Measurements from ENCODE around the gene PDLIM4.

PDLIM4 gene

DNA sequence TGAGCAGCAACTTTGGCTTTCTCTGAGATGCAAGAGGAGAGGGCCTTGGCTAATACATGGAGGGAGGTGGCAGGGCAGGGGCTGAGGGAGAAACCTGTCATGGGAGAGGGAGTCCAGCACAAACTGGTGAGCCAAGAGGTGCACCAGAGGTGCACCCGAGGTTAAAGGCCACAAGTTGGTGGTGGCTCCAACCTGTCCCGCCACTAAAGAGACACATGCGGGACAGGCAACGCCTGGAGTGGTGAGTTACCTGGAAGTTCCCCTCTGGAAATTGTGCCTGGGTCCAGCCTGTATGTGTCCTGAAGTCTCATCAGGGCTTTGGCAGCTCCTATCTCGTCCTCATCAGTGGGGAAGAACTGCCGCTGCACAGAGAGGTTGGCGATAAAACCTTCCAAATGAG lies 43.8 kb upstream of the PDLIM4 start:
- Histone ChIP-seq H3K36me3 (ENCODE audit: control insufficient read depth, low read length) (no peaks in the 10 kb centered on the region), H3K9me2 (replicated peaks; ENCODE audit: control insufficient read depth, low read length) (no peaks in the 10 kb centered on the region), H3K9me3 (ENCODE audit: control insufficient read depth, insufficient read depth, low read length) (no peaks in the 10 kb centered on the region), H4K20me1 (ENCODE audit: control insufficient read depth, insufficient read depth, low read depth, low read length) (no peaks in the 10 kb centered on the region), H3F3A (ENCODE audit: control insufficient read depth, insufficient read depth) (no peaks in the 10 kb centered on the region), H3K4me3 (ENCODE audit: low read length) (no peak overlapping the region), H3K79me2 (ENCODE audit: control insufficient read depth, low read length) (no peaks in the 10 kb centered on the region), H3K4me1 (ENCODE audit: control insufficient read depth, low read length) (no peaks in the 10 kb centered on the region), H3K4me2 (ENCODE audit: low read length) (no peak overlapping the region), H3K27ac (ENCODE audit: low read depth, low read length) (no peak overlapping the region), H3K27me3 (ENCODE audit: control insufficient read depth, low read length) (0 out of 2 replicates have a peak, but pooled peaks cover 2% of the 10 kb centered on the region)
- TF ChIP-seq EZH2phosphoT487 (IDR thresholded peaks at IDR 0.05; ENCODE audit: borderline replicate concordance, low read length): no peak
- TF ChIP-seq, protein P1, sequence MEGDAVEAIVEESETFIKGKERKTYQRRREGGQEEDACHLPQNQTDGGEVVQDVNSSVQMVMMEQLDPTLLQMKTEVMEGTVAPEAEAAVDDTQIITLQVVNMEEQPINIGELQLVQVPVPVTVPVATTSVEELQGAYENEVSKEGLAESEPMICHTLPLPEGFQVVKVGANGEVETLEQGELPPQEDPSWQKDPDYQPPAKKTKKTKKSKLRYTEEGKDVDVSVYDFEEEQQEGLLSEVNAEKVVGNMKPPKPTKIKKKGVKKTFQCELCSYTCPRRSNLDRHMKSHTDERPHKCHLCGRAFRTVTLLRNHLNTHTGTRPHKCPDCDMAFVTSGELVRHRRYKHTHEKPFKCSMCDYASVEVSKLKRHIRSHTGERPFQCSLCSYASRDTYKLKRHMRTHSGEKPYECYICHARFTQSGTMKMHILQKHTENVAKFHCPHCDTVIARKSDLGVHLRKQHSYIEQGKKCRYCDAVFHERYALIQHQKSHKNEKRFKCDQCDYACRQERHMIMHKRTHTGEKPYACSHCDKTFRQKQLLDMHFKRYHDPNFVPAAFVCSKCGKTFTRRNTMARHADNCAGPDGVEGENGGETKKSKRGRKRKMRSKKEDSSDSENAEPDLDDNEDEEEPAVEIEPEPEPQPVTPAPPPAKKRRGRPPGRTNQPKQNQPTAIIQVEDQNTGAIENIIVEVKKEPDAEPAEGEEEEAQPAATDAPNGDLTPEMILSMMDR (IDR thresholded peaks at IDR 0.05; ENCODE audit: low read depth, low read length, poor library complexity, severe bottlenecking): no peak

DNA sequence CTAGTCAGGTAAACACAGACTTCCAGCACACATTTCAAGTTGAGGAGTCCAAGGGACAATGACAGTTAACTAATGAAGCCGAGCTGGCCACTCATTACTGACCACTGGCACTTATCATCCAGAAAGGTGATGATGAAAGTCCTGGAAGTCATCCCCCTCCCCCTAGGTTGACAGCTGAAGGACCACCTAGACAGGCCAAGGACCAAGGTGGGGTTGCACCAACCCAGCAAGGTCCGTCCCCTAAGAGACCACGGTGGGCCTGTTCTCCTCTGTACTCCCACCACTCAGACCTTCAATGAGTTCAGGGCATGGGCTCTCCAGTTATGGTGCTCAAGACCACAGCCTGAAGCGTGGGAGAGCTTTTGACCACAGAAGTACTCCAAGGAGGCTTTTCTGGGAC lies 43.0 kb upstream of the PDLIM4 start:
- no peak overlapping the region for H3K4me2 ChIP-seq (ENCODE audit: low read length)
- H3K79me2 ChIP-seq (ENCODE audit: control insufficient read depth, low read length): no peaks in the 10 kb centered on the region
- no peaks in the 10 kb centered on the region for H3K9me2 ChIP-seq (replicated peaks; ENCODE audit: control insufficient read depth, low read length)
- no peaks in the 10 kb centered on the region for H3K36me3 ChIP-seq (ENCODE audit: control insufficient read depth, low read length)
- no peak overlapping the region for H3K27ac ChIP-seq (ENCODE audit: low read depth, low read length)
- H3K27me3 ChIP-seq (ENCODE audit: control insufficient read depth, low read length): 0 out of 2 replicates have a peak, but pooled peaks cover 2% of the 10 kb centered on the region
- H3K4me3 ChIP-seq (ENCODE audit: low read length): no peak overlapping the region
- H3F3A ChIP-seq (ENCODE audit: control insufficient read depth, insufficient read depth): no peaks in the 10 kb centered on the region
- no peaks in the 10 kb centered on the region for H3K4me1 ChIP-seq (ENCODE audit: control insufficient read depth, low read length)
- no peak for TF ChIP-seq EZH2phosphoT487 (IDR thresholded peaks at IDR 0.05; ENCODE audit: borderline replicate concordance, low read length)
- TF ChIP-seq, protein P1 (IDR thresholded peaks at IDR 0.05; ENCODE audit: low read depth, low read length, poor library complexity, severe bottlenecking): no peak
- H3K9me3 ChIP-seq (ENCODE audit: control insufficient read depth, insufficient read depth, low read length): no peaks in the 10 kb centered on the region
- H4K20me1 ChIP-seq (ENCODE audit: control insufficient read depth, insufficient read depth, low read depth, low read length): no peaks in the 10 kb centered on the region

DNA sequence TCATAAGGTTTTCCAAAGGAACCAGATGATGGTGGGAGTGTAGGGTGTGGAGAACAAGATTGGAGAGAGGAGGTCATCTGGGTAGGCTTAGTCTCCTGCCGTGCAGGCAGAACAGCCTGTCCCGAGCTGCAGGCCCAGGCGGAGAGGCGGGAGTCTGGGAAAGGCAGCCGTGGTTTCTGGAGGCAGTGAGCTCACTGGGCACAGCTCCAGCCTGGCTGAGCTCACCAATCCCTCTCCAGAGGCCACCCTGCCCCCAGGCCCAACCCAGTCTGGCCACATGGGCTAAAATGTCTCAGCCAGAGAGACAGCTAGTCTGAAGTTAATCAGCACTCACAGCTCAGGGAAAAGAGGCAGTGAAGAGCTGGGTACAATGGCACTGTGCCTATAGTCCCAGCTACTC lies 42.2 kb upstream of the PDLIM4 start:
- Histone ChIP-seq H3K9me2 (replicated peaks; ENCODE audit: control insufficient read depth, low read length) (no peaks in the 10 kb centered on the region), H3K4me2 (ENCODE audit: low read length) (no peak overlapping the region), H4K20me1 (ENCODE audit: control insufficient read depth, insufficient read depth, low read depth, low read length) (no peaks in the 10 kb centered on the region), H3K36me3 (ENCODE audit: control insufficient read depth, low read length) (no peaks in the 10 kb centered on the region), H3K9me3 (ENCODE audit: control insufficient read depth, insufficient read depth, low read length) (no peaks in the 10 kb centered on the region), H3F3A (ENCODE audit: control insufficient read depth, insufficient read depth) (no peaks in the 10 kb centered on the region), H3K4me1 (ENCODE audit: control insufficient read depth, low read length) (no peaks in the 10 kb centered on the region), H3K27me3 (ENCODE audit: control insufficient read depth, low read length) (0 out of 2 replicates have a peak, but pooled peaks cover 2% of the 10 kb centered on the region), H3K4me3 (ENCODE audit: low read length) (no peak overlapping the region), H3K27ac (ENCODE audit: low read depth, low read length) (no peak overlapping the region), H3K79me2 (ENCODE audit: control insufficient read depth, low read length) (no peaks in the 10 kb centered on the region)
- TF ChIP-seq, protein P1 (IDR thresholded peaks at IDR 0.05; ENCODE audit: low read depth, low read length, poor library complexity, severe bottlenecking): no peak
- no peak for TF ChIP-seq EZH2phosphoT487 (IDR thresholded peaks at IDR 0.05; ENCODE audit: borderline replicate concordance, low read length)
